ENCODE data around the gene DEFB132.

- no peak for TF ChIP-seq SUZ12 (IDR thresholded peaks at IDR 0.05; ENCODE audit: extremely low read depth, insufficient read depth, insufficient read length)
- no peak for TF ChIP-seq YY1 (IDR thresholded peaks at IDR 0.05; ENCODE audit: insufficient read depth, insufficient read length)
- no peak for TF ChIP-seq ZNF274 (IDR thresholded peaks at IDR 0.05; ENCODE audit: low read depth, low read length)
Measured at GRCh38 chr20:208942-209566, 48.5 kb upstream of the DEFB132 start.
